Neural cell (in vitro differentiated cells): ENCODE results near the gene ADAT3. TPM values are rescaled to one million over a fixed set of nuclear protein-coding genes. Genes with fewer than 3 reads are reported as not detected.

Experiments
- H2AFZ ChIP-seq: fragments of 200-600, 300-800 bp; sonication (generic), shearing (Covaris generic); 2 replicates; pipeline ENCODE4 v1.6.0; 2014; ENCODE audit warnings: low read depth, mild to moderate bottlenecking, antibody characterized with exemption, low read length, moderate library complexity
- H3F3A ChIP-seq: fragments of 200-600 bp; shearing (Covaris generic); 2 replicates; pipeline ENCODE4 v1.6.1; 2016; ENCODE audit warnings: mild to moderate bottlenecking, moderate library complexity, mixed read lengths, antibody characterized with exemption, low read length; ENCODE audit not compliant: insufficient read depth, poor library complexity, severe bottlenecking
- H3K27ac ChIP-seq: fragments of 200-600, 300-800 bp; sonication (generic), shearing (Covaris generic); 2 replicates; pipeline ENCODE4 v1.5.1; 2014; ENCODE audit warnings: mild to moderate bottlenecking, low read length, moderate library complexity
- H3K27me3 ChIP-seq: fragments of 300-800, 200-600 bp; sonication (generic), shearing (Covaris generic); 2 replicates; pipeline ENCODE4 v1.6.0; 2014; ENCODE audit warnings: mild to moderate bottlenecking, low read depth, low read length, moderate library complexity; ENCODE audit not compliant: insufficient read depth
- H3K36me3 ChIP-seq: fragments of 300-800, 200-600 bp; sonication (generic), shearing (Covaris generic); 2 replicates; pipeline ENCODE4 v1.5.1; 2014; ENCODE audit warnings: mild to moderate bottlenecking, antibody characterized with exemption, low read length, moderate library complexity; ENCODE audit not compliant: insufficient read depth
- H3K4me2 ChIP-seq: fragments of 300-800, 200-600 bp; sonication (generic), shearing (Covaris generic); 2 replicates; pipeline ENCODE4 v1.6.0; 2014; ENCODE audit warnings: mild to moderate bottlenecking, low read length
- H3K4me3 ChIP-seq: fragments of 300-800, 200-600 bp; sonication (generic), shearing (Covaris generic); 2 replicates; pipeline ENCODE4 v1.5.1; 2014; ENCODE audit warnings: mild to moderate bottlenecking, low read length, moderate library complexity
- H3K79me2 ChIP-seq: fragments of 200-600 bp; shearing (Covaris generic); replicated peaks from 2 replicates; pipeline ENCODE4 v1.6.0; 2014; ENCODE audit warnings: mild to moderate bottlenecking, low read length, moderate library complexity; ENCODE audit not compliant: insufficient read depth
- H3K9ac ChIP-seq: fragments of 300-800, 200-600 bp; sonication (generic), shearing (Covaris generic); 2 replicates; pipeline ENCODE4 v1.6.1; 2016; ENCODE audit warnings: mild to moderate bottlenecking, low read length, mixed read lengths
- H3K9me2 ChIP-seq: fragments of 200-600 bp; shearing (Covaris generic); 2 replicates; pipeline ENCODE4 v1.6.1; 2016; ENCODE audit warnings: mild to moderate bottlenecking, low read length, mixed read lengths; ENCODE audit not compliant: insufficient read depth
- H3K9me3 ChIP-seq: fragments of 200-600, 300-800 bp; sonication (generic), shearing (Covaris generic); 2 replicates; pipeline ENCODE4 v1.6.1; 2016; ENCODE audit warnings: mild to moderate bottlenecking, mixed run types, low read length, moderate library complexity, mixed read lengths
- H4K20me1 ChIP-seq: fragments of 200-600 bp; shearing (Covaris generic); 2 replicates; pipeline ENCODE4 v1.6.1; 2016; ENCODE audit warnings: mild to moderate bottlenecking, mixed run types; ENCODE audit not compliant: insufficient read depth
- EP300 ChIP-seq: fragments of 450-650 bp; conservative IDR thresholded peaks from 2 replicates; pipeline ENCODE4 v1.6.1; 2014; ENCODE audit warnings: antibody characterized with exemption, mild to moderate bottlenecking, moderate library complexity; ENCODE audit not compliant: poor library complexity, severe bottlenecking
- EZH2 ChIP-seq: fragments of 200-600, 300-800 bp; shearing (Covaris generic), sonication (generic); IDR thresholded peaks from 2 replicates; pipeline ENCODE4 v1.6.1; 2014; ENCODE audit warnings: antibody characterized with exemption, low read length, borderline replicate concordance, mild to moderate bottlenecking; ENCODE audit not compliant: insufficient read depth, poor library complexity, severe bottlenecking
- MXI1 ChIP-seq: fragments of 450-650 bp; conservative IDR thresholded peaks from 2 replicates; pipeline ENCODE4 v1.6.1; 2014; ENCODE audit warnings: antibody characterized with exemption, mild to moderate bottlenecking; ENCODE audit not compliant: poor library complexity, severe bottlenecking
- POLR2AphosphoS5 ChIP-seq: IDR thresholded peaks from 2 replicates; pipeline ENCODE4 v1.6.1; 2012
- RAD21 ChIP-seq: fragments of 450-650 bp; conservative IDR thresholded peaks from 2 replicates; pipeline ENCODE4 v1.6.1; 2014; ENCODE audit warnings: antibody characterized with exemption, mild to moderate bottlenecking, moderate library complexity
- SMC3 ChIP-seq: fragments of 450-650 bp; conservative IDR thresholded peaks from 2 replicates; pipeline ENCODE4 v1.6.1; 2014; ENCODE audit warnings: antibody characterized with exemption, mild to moderate bottlenecking, moderate library complexity; ENCODE audit not compliant: poor library complexity
- TAF1 ChIP-seq: IDR thresholded peaks from 2 replicates; pipeline ENCODE4 v1.6.1; 2012; ENCODE audit warnings: low read depth
- polyA plus RNA-seq: library from polyadenylated mRNA; depleted of rRNA; stranded (reverse); fragments of >200 nt; gene quantifications from 2 replicates; pipeline ENCODE4 v1.2.3, GENCODE V29; 2014
- TF ChIP-seq, protein P1 (sequence below): IDR thresholded peaks from 2 replicates; pipeline ENCODE4 v1.6.1; 2012; ENCODE audit warnings: borderline replicate concordance
- TF ChIP-seq, protein P2 (sequence below): fragments of 450-650 bp; IDR thresholded peaks from 2 replicates; pipeline ENCODE4 v1.5.1; 2014; ENCODE audit warnings: antibody characterized with exemption, mild to moderate bottlenecking, moderate library complexity; ENCODE audit not compliant: poor library complexity, severe bottlenecking

ADAT3 gene
- polyA plus RNA-seq, 1 donor from 2014 or later: 1.6 TPM

DNA sequence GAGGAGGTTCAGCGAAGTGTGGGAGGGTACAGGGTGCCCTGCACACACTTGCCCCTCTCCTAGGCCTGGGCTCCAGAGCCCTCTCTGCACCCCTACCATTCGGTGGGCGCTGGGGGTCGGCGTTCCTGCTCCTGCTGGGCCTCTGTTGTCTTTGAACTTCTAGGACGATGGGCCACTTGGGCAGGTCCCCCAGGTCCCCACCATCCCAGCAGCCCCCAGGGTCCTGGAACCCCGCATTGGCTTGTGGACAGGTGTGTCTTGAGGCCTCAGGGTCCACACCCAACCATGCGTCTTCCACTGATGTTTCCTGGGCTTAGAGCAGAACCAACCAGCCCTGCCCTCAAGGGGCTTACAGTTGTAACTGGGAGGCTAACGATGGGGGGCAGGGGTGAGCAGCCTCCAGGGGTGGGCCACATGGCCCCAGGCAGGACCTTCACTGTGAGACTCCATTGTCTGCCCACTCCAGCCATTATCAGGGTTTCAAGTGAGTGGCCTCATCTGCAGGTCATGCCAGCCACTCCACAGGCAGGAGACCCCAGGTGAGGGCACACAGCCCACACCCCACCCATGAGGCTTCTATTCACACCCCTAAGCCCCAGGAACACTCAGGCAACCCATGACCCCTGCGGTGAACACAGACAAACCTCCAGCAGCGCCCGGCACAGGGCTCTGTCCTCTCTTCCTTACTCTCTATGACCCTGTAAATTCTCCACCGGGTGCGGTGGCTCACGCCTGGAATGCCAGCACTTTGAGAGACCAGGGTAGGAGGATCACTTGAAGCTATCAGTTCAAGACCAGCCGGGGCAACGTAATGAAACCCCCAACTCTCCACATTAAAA lies 39.8 kb upstream of the ADAT3 start:
- H3K4me2 ChIP-seq: no peak overlapping the region
- no peaks in the 10 kb centered on the region for H3F3A ChIP-seq
- H3K79me2 ChIP-seq: no peaks in the 10 kb centered on the region
- H3K27me3 ChIP-seq: peaks cover 22% of the 10 kb centered on the region
- no peaks in the 10 kb centered on the region for H3K9me2 ChIP-seq
- H3K36me3 ChIP-seq: no peaks in the 10 kb centered on the region
- TF ChIP-seq TAF1: no peak
- TF ChIP-seq, protein P1, sequence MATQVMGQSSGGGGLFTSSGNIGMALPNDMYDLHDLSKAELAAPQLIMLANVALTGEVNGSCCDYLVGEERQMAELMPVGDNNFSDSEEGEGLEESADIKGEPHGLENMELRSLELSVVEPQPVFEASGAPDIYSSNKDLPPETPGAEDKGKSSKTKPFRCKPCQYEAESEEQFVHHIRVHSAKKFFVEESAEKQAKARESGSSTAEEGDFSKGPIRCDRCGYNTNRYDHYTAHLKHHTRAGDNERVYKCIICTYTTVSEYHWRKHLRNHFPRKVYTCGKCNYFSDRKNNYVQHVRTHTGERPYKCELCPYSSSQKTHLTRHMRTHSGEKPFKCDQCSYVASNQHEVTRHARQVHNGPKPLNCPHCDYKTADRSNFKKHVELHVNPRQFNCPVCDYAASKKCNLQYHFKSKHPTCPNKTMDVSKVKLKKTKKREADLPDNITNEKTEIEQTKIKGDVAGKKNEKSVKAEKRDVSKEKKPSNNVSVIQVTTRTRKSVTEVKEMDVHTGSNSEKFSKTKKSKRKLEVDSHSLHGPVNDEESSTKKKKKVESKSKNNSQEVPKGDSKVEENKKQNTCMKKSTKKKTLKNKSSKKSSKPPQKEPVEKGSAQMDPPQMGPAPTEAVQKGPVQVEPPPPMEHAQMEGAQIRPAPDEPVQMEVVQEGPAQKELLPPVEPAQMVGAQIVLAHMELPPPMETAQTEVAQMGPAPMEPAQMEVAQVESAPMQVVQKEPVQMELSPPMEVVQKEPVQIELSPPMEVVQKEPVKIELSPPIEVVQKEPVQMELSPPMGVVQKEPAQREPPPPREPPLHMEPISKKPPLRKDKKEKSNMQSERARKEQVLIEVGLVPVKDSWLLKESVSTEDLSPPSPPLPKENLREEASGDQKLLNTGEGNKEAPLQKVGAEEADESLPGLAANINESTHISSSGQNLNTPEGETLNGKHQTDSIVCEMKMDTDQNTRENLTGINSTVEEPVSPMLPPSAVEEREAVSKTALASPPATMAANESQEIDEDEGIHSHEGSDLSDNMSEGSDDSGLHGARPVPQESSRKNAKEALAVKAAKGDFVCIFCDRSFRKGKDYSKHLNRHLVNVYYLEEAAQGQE: no peak
- no peak for TF ChIP-seq POLR2AphosphoS5
- TF ChIP-seq MXI1: no peak
- no peak for TF ChIP-seq SMC3
- TF ChIP-seq EP300: no peak
- TF ChIP-seq, protein P2, sequence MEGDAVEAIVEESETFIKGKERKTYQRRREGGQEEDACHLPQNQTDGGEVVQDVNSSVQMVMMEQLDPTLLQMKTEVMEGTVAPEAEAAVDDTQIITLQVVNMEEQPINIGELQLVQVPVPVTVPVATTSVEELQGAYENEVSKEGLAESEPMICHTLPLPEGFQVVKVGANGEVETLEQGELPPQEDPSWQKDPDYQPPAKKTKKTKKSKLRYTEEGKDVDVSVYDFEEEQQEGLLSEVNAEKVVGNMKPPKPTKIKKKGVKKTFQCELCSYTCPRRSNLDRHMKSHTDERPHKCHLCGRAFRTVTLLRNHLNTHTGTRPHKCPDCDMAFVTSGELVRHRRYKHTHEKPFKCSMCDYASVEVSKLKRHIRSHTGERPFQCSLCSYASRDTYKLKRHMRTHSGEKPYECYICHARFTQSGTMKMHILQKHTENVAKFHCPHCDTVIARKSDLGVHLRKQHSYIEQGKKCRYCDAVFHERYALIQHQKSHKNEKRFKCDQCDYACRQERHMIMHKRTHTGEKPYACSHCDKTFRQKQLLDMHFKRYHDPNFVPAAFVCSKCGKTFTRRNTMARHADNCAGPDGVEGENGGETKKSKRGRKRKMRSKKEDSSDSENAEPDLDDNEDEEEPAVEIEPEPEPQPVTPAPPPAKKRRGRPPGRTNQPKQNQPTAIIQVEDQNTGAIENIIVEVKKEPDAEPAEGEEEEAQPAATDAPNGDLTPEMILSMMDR: no peak
- no peak for TF ChIP-seq EZH2
- TF ChIP-seq RAD21: no peak
- no peaks in the 10 kb centered on the region for H4K20me1 ChIP-seq
- H3K4me3 ChIP-seq: no peak overlapping the region
- no peak overlapping the region for H3K9ac ChIP-seq
- H3K9me3 ChIP-seq: no peaks in the 10 kb centered on the region
- H2AFZ ChIP-seq: no peak overlapping the region
- no peak overlapping the region for H3K27ac ChIP-seq

DNA sequence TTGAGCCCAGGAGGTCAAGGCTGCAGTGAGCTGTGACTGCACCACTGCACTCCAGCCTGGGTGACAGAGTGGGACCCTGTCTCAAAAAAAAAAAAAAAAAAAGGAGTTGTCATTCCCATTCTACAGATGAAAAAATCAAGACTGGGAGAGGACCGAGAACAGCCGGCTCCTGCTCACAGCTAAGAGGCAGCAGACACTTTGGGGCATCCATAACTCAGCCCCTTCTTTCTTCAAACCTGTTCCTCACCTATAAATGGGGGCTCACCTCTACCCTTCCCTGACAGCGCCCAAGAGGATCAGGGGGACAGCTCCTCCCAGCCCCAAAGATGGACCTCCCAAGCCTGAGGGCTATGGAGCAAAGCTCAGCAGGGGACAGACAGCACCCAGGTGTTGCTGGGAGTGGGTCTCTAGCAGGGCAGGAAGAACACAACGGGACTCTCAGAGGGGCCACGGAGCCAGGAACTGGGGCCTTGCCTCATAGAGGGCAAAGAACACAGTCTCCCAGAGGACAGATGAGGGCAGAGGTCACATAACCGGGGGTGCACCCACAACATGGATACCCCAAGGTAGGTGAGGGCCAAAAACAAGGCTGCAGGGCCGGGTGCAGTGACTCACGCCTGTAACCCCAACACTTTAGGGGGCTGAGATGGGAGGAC lies 38.4 kb upstream of the ADAT3 start:
- no peaks in the 10 kb centered on the region for H3K9me3 ChIP-seq
- H3K79me2 ChIP-seq: no peaks in the 10 kb centered on the region
- no peak overlapping the region for H3K4me2 ChIP-seq
- no peak overlapping the region for H3K27ac ChIP-seq
- H3K36me3 ChIP-seq: no peaks in the 10 kb centered on the region
- no peak overlapping the region for H2AFZ ChIP-seq
- TF ChIP-seq SMC3: no peak
- no peak for TF ChIP-seq EZH2
- no peak for TF ChIP-seq MXI1
- no peak for TF ChIP-seq RAD21
- H3K4me3 ChIP-seq: no peak overlapping the region
- H3K9me2 ChIP-seq: no peaks in the 10 kb centered on the region
- no peaks in the 10 kb centered on the region for H3F3A ChIP-seq
- H4K20me1 ChIP-seq: no peaks in the 10 kb centered on the region
- peaks cover 8% of the 10 kb centered on the region for H3K27me3 ChIP-seq
- no peak overlapping the region for H3K9ac ChIP-seq
